GM19438 (cell line): ENCODE measurements around the gene GPRC6A.

Source experiments
- ATAC-seq: cut with Tn5 transposase; IDR thresholded peaks from one replicate; pipeline ENCODE4 v1.9.1; 2021; ENCODE audit warnings: low read depth; ENCODE audit not compliant: unreplicated experiment

Gene GPRC6A

DNA sequence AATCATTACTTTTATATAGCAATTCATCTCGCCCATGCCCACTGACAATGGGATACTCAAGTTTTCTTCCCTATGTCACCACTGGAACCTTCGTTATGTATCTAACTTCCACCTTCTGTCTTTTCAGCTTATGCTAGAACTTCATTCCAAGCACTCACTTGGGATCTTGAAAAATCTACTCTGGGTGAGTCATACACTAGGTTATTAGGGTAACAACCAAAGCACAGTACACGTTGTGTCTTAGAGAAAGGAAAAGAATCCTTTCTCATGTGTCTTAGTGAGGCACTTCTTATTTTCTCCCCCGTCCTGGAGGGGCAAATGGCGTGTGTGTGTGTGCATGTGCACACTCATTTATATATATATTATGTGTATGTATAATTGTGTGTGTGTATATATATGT is 45.0 kb downstream of the GPRC6A start:
- ATAC-seq, result no peak

DNA sequence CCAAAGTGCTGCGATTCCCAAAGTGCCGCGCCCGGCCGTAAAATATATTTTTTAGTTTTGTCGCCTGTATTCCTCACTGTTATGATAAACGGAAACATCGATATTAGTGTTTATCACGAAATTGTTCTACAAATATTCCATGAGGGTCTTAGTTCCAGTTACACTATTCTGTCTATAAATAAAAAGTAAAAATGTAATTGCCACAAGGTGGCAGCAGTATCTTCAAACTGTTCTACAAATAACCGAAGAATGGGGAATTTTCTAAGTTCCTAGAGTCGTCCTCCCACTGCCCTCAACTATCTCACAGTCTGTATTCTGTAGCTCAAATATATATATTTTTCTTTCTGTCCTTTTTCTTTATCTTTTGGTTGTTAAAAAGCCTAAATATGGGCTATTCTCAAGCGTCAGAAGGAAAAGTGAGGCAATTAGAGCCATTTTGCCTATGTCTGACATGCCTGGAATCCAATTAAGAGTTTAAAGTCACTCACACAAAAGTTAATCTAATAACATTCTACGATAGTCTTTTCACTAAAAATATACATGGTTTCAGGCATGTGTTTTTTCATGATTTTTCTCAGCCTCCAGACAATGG is 49.2 kb downstream of the GPRC6A start:
- ATAC-seq, result no peak

DNA sequence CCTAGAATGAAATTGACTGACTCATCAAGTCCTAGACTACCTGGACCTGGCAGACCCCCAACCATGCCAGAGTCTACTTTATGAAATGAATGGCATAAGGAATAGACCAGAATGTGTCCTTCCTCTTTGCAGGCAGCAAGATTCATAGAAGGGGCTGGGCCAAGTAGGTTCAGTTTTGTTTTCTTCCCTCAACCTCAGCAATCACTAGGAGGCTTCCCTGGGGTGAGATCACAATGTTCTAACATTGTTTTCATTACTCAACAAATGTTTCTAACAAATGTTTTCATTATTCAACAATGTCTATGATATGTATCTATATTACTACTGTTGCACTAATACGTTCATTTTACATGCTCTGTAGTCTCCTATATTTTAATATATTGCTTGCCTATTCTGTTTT is 55.0 kb downstream of the GPRC6A start:
- no peak for ATAC-seq

DNA sequence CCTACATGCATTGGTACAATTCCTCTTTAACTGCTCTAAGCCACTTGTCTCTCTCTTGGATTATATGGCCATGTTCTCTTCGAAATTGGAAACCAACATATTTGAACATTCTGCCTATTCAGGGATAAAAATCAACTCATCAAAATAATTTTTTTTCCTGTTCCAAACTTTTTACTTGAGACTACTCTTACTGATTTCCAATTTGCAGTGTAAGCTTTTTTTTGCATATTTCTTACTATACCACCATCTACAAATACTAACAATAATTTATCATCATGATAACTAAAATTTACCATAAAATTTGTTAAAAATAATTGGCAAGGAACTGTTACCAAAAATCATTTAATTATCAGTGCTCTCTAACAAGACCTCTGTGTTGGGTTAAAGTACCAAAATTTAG is 56.4 kb downstream of the GPRC6A start:
- no peak for ATAC-seq

DNA sequence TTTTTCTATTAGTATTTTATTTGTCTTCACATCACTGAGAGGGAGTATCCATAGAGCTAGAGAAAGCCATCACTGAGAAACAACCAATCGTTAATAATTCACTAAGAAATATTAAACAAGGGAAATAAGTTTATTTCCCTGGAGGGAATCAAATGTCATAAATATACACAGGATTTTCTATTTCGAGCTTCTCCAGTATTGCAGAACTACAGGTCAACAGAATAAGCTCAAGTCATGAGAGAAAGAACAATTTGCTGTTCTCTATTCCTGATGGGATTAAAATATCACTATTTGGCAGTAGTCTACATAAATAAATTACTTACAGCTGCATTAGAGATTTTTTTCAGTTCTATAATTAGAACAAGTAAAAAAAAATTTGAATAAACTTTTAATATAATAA is 61.2 kb downstream of the GPRC6A start:
- ATAC-seq, result no peak

DNA sequence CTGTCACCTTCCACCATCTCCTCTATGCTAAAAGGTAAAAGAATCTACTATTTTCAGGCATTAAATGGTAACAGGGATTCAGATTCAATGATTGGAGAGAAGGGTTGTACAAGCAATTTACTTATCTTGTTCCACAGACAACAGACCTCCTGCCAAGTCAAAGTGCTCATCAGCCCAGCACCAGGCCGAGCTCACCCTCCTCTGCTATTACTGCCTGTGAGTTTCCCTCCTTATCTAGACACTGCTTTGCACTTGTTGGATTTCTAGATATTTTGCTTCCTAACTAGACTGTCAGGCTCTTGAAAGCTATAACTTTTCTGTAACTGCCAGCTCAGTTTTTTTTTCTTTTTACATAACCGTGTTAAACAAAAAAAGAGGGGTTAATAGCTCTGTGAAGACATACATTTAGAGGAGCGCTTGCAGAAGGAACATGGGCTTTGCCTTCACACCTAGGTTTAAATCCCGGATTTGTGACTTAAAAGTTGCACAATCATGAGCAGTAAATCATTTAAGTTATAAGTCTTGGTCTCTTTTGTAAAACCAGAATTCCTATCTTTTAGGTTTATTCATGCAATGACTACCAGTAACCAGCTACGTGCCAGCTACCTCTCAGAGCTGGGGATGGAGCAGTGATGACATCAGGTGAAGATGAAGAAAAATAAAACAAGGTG is 62.2 kb downstream of the GPRC6A start:
- no peak for ATAC-seq

DNA sequence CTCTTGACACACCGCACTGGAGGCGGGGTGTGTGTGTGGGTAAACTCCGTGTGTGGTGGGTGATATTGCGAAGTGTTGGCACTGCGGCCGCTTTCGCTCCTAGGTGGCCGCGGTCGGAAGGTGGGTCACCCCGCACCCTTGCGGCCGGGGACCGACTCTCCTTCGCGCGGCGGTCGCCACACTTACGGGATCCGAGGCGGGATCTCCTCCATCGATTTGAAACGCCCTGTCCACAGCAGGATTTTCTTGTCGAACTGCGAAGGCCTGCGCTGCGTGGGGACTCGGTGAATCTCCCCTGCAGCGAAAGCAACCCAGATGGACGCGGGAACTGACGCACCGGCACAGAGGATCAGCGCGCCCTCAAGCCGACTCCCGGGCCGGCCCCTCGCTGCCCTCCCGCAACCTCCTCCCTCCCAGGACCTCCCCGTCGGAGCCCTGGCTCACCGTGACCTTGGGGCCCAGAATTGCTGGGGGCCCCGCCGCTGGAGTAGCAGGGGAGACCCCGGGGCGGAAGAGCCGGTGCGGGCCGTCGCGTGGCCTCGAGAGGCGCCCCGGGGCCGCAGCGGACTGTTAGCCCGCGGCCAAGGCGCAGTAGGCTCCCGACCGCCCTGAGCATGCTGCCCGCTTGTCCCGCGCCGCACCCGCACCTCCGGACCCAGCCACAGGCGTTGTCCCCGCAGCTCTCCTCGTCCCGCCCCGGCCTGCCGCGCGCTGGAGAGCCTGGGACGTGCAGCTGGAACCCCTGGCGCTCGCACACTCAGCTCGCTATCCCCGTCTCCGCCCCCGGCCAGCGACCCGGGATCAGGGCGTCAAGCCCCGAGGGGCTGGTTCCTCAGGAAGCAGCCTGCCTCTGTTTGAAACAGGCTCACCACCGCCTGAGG is 63.7 kb downstream of the GPRC6A start, which contains the start of gene FAM162B:
Gene FAM162B, minus strand, starts transcription at position 759 of the 881 bp plus-strand sequence. Its CDS starts 143 bp downstream, at position 616.
- ATAC-seq, result no peak

DNA sequence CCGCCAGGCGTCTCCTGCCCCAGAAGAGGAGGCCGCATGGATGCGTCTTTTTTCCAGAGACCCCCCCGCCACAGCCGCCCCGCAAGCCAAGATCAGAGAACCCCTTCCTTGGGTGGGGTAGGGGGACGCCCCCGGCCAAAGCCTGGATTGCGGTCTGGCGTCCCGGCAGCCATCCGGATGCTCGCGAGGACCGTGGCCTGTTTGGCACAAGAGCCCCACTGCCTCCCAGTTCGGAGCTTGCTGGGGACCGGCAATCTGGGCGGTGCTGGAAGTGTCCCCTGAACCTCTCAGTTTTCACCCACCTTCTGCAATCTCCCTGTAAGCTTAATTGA is 64.3 kb downstream of the GPRC6A start:
- ATAC-seq, result no peak

DNA sequence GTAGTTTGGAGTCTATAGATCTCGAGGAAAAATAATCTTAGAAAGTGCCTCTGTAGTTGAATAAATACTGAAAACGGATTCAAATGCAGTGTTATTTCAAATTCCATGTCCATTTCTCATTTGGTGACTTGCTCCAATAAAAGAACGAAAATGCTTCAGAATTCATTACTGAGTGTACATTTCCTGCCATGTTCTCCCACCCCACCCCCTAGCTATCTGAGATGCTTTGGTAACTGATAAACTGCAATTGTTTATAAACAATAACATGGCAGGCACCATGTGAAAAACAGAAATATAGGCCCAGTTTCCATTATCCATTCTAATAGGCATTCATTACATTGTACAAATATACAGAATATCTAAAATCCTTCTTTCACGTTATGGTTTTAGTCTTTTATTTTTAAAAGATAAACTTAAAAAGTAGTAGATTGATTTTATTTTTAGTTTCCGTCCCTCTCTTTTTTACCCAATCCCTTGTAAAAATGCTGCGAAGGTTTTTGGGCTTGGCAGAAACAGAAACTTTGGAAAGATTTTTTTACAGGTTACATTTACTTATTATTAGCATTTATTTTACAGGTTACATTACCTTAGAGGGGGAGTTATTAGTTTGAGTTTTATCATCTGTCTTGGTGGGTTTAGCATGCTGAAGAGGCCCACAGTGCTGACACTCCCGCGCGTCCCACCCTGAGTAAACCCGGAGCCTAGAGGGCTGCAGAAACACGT is 64.8 kb downstream of the GPRC6A start:
- ATAC-seq, result no peak

DNA sequence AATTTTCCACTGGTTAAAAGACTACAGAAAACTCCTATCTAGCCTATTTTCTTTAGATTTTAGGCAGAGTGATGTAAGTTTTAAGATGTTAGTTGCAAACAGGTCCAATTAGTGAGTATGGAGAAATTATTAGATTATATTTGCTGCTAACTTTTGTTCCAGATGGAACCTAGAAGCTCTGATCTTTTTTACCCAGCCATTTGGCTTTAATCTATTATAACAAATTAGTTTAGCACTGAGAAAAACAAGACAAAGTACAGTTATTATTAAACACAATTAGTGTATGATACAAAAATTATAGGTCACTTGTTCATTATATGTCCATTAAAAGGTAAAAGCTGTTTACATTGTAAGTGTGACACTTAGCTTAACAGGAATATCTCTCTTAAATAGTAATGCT is 65.8 kb downstream of the GPRC6A start:
- ATAC-seq, result no peak

DNA sequence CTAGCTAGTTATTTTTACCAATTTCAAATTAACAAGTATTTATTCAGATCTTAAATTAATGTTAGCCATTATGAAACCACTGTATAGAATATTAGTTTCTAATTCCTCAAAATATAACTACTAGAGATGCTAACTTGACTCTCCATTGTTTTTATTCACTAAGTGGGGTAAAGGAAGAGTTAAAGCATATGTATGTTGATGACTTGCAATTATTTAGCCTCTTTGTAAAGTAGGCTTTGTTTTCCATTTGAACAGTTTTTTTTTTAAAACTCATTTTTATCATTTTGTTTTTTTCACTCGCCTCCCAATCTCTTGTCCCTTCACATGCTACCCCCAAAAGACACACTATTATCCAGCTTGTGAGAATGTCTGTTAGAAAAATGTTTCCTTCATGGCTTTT is 66.6 kb downstream of the GPRC6A start:
- no peak for ATAC-seq

DNA sequence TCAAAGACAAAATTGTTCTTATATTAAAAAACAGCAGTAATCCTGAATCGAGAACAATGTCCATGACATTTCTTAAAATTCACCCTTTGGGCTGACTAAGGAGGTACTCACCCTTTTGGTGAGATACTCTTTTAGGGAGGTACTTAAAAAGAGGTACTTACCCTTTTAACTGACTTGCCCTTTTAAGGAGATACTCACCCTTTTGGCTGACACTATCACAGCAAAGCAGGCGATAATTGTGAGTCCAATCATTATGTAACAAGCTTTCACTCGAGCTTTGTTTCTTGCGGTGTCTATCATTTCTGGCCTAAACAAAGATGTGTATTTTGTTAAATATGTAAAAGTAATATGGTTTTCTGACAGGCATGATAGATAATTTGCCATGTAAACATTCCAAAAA is 67.1 kb downstream of the GPRC6A start:
- no peak for ATAC-seq

DNA sequence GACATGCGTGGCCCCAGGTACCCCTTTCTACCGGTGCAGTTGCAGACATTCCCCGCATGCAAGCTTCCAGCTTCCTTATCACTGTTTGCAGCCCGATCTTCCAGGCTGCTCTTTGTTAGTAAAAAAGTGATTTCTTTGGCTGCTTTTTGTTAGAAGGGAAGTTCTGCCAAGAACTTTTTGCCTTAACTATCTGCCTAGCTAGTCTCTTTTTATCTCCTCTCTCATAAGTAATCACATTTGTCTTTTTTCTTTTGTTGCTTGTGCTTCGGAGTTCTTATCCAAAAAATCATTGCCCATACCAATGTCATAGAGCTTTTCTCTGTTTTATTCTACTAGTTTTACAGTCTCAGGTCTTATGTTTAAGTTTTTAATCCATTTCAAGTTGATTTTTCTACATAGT is 83.7 kb downstream of the GPRC6A start:
- no peak for ATAC-seq
